CD1c-positive myeloid dendritic cell (primary cell): Measurements from ENCODE around the gene STON1.
"Not testable (repeated sequence)": the region's sequence is repeated elsewhere in the genome, so short reads cannot be mapped to it uniquely, and the experiment has no call there.

Experiments
- DNase-seq: peaks from one replicate; pipeline ENCODE4 v3.0.0-alpha.2; 2016; ENCODE audit errors: extremely low spot score

The STON1 gene

GRCh38 chr2:48569433-48569832 lies 39.5 kb downstream of the STON1 start:
- DNase-seq, result no peak

GRCh38 chr2:48572816-48573215 lies 42.9 kb downstream of the STON1 start:
- no peak for DNase-seq

- DNase-seq, result peak; percentile 17
These were observed 44.7 kb downstream of the STON1 start for GRCh38 chr2:48574353-48575287.

- no peak for DNase-seq
These were observed 48.4 kb downstream of the STON1 start for GRCh38 chr2:48578313-48578712.

GRCh38 chr2:48583961-48584360 lies 54.0 kb downstream of the STON1 start:
- no peak for DNase-seq

GRCh38 chr2:48584551-48584950 lies 54.6 kb downstream of the STON1 start:
- no peak for DNase-seq

GRCh38 chr2:48586433-48586832 lies 56.5 kb downstream of the STON1 start:
- DNase-seq, result no peak

GRCh38 chr2:48587560-48587959 lies 57.6 kb downstream of the STON1 start:
- no peak for DNase-seq

GRCh38 chr2:48587961-48588360 lies 58.0 kb downstream of the STON1 start:
- no peak for DNase-seq

GRCh38 chr2:48588745-48589144 lies 58.8 kb downstream of the STON1 start:
- DNase-seq, result no peak

GRCh38 chr2:48589170-48589767 lies 59.3 kb downstream of the STON1 start:
- DNase-seq, result peak; percentile 22

- no peak for DNase-seq
These were observed 60.1 kb downstream of the STON1 start for GRCh38 chr2:48590017-48590416.

- no peak for DNase-seq
These were observed 62.1 kb downstream of the STON1 start for GRCh38 chr2:48592067-48592466.

- not testable (repeated sequence) for DNase-seq
These were observed 66.8 kb downstream of the STON1 start for GRCh38 chr2:48596751-48597150.

GRCh38 chr2:48597492-48597891 lies 67.5 kb downstream of the STON1 start:
- DNase-seq, result no peak

- peak; percentile 45 for DNase-seq
These were observed 70.4 kb downstream of the STON1 start for GRCh38 chr2:48600204-48600813.

GRCh38 chr2:48600917-48601316 lies 71.0 kb downstream of the STON1 start:
- DNase-seq, result no peak

- DNase-seq, result no peak
These were observed 71.4 kb downstream of the STON1 start for GRCh38 chr2:48601349-48601748.

GRCh38 chr2:48605482-48606175 lies 75.7 kb downstream of the STON1 start:
- no peak for DNase-seq

GRCh38 chr2:48607307-48608014 lies 77.5 kb downstream of the STON1 start:
- DNase-seq, result no peak

GRCh38 chr2:48613211-48613610 lies 83.3 kb downstream of the STON1 start:
- DNase-seq, result no peak
